Measurements from ENCODE around the gene SMIM1.

SMIM1 gene

DNA sequence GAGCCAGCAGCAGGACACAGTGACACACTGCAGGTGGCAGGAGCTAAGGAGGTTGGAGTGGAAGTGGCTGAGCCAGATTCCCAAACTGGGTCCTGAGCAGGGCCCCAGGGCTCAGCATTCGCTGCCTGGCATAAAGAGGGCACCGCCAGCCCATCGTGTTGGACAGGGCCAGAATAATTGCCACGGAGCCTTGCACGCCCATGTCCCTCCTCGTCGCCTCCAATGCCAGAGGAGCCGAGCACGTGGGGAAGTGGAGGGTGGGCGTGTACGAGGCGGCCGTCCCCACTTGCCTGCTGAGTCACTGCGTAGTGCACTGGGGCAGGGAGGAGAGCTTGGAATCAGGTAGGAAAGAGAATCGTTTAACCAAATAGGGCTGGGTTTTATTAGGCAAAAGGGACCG is 49.9 kb downstream of the SMIM1 start:
- no peak for DNase-seq

DNA sequence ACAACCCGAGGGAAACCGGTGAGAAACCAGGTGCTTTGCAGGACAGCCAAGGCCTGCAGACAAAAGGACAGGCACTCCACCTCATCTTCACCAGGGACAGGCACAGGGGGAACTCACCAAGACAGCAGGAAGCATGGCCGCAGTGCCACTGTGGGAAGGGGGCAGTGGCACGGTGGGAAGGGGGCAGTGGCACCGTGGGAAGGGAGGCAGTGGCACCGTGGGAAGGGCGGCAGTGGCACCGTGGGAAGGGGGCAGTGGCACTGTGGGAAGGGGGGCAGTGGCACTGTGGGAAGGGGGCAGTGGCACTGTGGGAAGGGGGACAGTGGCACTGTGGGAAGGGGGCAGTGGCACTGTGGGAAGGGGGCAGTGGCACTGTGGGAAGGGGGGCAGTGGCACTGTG is 52.1 kb downstream of the SMIM1 start:
- no peak for DNase-seq

DNA sequence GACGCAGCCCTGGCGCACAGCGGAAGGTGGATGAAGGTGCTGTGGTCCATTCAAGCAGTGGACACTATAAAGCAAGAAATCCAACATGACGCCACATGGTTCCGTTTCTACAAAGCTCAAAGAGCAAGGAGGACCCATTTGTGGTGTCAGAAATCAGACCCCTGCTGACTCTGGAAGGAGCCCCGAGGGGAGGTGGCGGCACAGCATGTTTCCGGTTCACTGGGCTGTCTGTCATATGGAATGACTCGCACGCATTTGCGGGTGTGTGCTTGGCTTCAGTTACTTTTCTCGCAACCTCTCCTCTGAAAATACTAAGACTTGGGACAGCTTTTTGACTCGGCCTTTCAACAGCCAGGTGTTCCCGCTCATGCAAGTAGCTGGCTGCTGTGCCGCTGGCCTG is 52.8 kb downstream of the SMIM1 start:
- DNase-seq: no peak
